HG02970 (cell line): ENCODE measurements around the gene TGFBR3.

Source experiments
- ATAC-seq: cut with Tn5 transposase; IDR thresholded peaks from one replicate; pipeline ENCODE4 v1.9.1; 2021; ENCODE audit warnings: mild to moderate bottlenecking, moderate library complexity, moderate number of reproducible peaks; ENCODE audit not compliant: unreplicated experiment, low FRiP score

TGFBR3 gene

GRCh38 chr1:91700332-91700731 is 185.6 kb downstream of the TGFBR3 start:
- ATAC-seq, result no peak

GRCh38 chr1:91699339-91699974 is 186.5 kb downstream of the TGFBR3 start:
- ATAC-seq, result no peak

- no peak for ATAC-seq
Measured at GRCh38 chr1:91697861-91698260, 188.1 kb downstream of the TGFBR3 start.

- ATAC-seq, result no peak
Measured at GRCh38 chr1:91697416-91697815, 188.5 kb downstream of the TGFBR3 start.

- no peak for ATAC-seq
Measured at GRCh38 chr1:91696321-91696720, 189.6 kb downstream of the TGFBR3 start.

- no peak for ATAC-seq
Measured at GRCh38 chr1:91693557-91693956, 192.4 kb downstream of the TGFBR3 start.

- ATAC-seq, result no peak
Measured at GRCh38 chr1:91691525-91691924, 194.4 kb downstream of the TGFBR3 start.

GRCh38 chr1:91689641-91690481 is 196.1 kb downstream of the TGFBR3 start:
- no peak for ATAC-seq

GRCh38 chr1:91687452-91687851 is 198.5 kb downstream of the TGFBR3 start:
- no peak for ATAC-seq

- no peak for ATAC-seq
Measured at GRCh38 chr1:91685994-91686393, 200.0 kb downstream of the TGFBR3 start.

GRCh38 chr1:91684481-91685196 is 201.3 kb downstream of the TGFBR3 start:
- ATAC-seq, result no peak

GRCh38 chr1:91683598-91683951 is 202.4 kb downstream of the TGFBR3 start:
- ATAC-seq, result no peak

GRCh38 chr1:91682882-91683597 is 202.9 kb downstream of the TGFBR3 start:
- ATAC-seq, result no peak

- no peak for ATAC-seq
Measured at GRCh38 chr1:91680556-91681155, 205.3 kb downstream of the TGFBR3 start.

GRCh38 chr1:91679446-91679845 is 206.5 kb downstream of the TGFBR3 start:
- ATAC-seq, result no peak

- no peak for ATAC-seq
Measured at GRCh38 chr1:91676030-91676429, 209.9 kb downstream of the TGFBR3 start.

- no peak for ATAC-seq
Measured at GRCh38 chr1:91674107-91674506, 211.8 kb downstream of the TGFBR3 start.

- no peak for ATAC-seq
Measured at GRCh38 chr1:91673613-91674012, 212.3 kb downstream of the TGFBR3 start.

- no peak for ATAC-seq
Measured at GRCh38 chr1:91672601-91673161, 213.3 kb downstream of the TGFBR3 start.

GRCh38 chr1:91670781-91671180 is 215.2 kb downstream of the TGFBR3 start:
- no peak for ATAC-seq
